ENCODE results near the gene NEK2.
"Not testable (repeated sequence)": the region's sequence is repeated elsewhere in the genome, so short reads cannot be mapped to it uniquely, and the experiment has no call there.

NEK2 gene

GRCh38 chr1:211639475-211640300 lies 35.7 kb downstream of the NEK2 start:
- DNase-seq (ENCODE audit: low read depth): no peak
- TF ChIP-seq POLR2A (IDR thresholded peaks at IDR 0.05; ENCODE audit: extremely low read depth, insufficient read length): no peak
- TF ChIP-seq MAX (IDR thresholded peaks at IDR 0.05; ENCODE audit: low read depth, low read length): no peak
- TF ChIP-seq, protein P1, sequence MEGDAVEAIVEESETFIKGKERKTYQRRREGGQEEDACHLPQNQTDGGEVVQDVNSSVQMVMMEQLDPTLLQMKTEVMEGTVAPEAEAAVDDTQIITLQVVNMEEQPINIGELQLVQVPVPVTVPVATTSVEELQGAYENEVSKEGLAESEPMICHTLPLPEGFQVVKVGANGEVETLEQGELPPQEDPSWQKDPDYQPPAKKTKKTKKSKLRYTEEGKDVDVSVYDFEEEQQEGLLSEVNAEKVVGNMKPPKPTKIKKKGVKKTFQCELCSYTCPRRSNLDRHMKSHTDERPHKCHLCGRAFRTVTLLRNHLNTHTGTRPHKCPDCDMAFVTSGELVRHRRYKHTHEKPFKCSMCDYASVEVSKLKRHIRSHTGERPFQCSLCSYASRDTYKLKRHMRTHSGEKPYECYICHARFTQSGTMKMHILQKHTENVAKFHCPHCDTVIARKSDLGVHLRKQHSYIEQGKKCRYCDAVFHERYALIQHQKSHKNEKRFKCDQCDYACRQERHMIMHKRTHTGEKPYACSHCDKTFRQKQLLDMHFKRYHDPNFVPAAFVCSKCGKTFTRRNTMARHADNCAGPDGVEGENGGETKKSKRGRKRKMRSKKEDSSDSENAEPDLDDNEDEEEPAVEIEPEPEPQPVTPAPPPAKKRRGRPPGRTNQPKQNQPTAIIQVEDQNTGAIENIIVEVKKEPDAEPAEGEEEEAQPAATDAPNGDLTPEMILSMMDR (IDR thresholded peaks at IDR 0.05; ENCODE audit: low read depth, low read length): no peak
- no peak for TF ChIP-seq MYC (IDR thresholded peaks at IDR 0.05; ENCODE audit: low read depth, low read length)
- no peak overlapping the region for H3K4me3 ChIP-seq (ENCODE audit: low read depth, low read length)

- no peak for DNase-seq (ENCODE audit: low read depth)
- TF ChIP-seq, protein P1 (IDR thresholded peaks at IDR 0.05; ENCODE audit: low read depth, low read length): no peak
- TF ChIP-seq MYC (IDR thresholded peaks at IDR 0.05; ENCODE audit: low read depth, low read length) (no peak), MAX (IDR thresholded peaks at IDR 0.05; ENCODE audit: low read depth, low read length) (no peak), POLR2A (IDR thresholded peaks at IDR 0.05; ENCODE audit: extremely low read depth, insufficient read length) (no peak)
Measured at GRCh38 chr1:211638689-211639101, 36.7 kb downstream of the NEK2 start.

DNA sequence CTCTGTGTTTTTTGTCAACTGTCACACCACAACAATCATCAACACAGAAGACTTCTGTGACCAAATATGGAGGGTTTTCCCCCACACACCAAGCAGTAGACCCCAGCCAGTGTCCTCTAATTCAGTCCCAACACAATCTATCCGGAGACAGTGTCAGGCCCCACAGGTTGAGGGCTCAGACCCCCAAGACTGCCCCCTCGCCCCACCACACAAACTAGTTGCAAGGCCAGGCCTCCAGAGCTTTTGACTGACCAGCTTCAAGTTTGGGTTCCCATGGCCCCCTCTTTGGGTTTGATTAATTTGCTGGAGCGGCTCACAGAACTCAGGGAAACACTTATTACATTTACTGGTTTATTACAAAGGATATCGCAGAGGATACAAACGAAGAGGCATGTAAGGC lies 37.2 kb downstream of the NEK2 start:
- H3K4me3 ChIP-seq (ENCODE audit: low read depth, low read length): no peak overlapping the region
- TF ChIP-seq POLR2A (IDR thresholded peaks at IDR 0.05; ENCODE audit: extremely low read depth, insufficient read length): no peak
- TF ChIP-seq, protein P1 (IDR thresholded peaks at IDR 0.05; ENCODE audit: low read depth, low read length): no peak
- TF ChIP-seq MAX (IDR thresholded peaks at IDR 0.05; ENCODE audit: low read depth, low read length): no peak
- no peak for TF ChIP-seq MYC (IDR thresholded peaks at IDR 0.05; ENCODE audit: low read depth, low read length)
- DNase-seq (ENCODE audit: low read depth): no peak

More at GRCh38 chr1:211638689-211639101, 36.7 kb downstream of the NEK2 start:
- H3K4me3 ChIP-seq (ENCODE audit: low read depth, low read length): no peak overlapping the region

- TF ChIP-seq, protein P1 (IDR thresholded peaks at IDR 0.05; ENCODE audit: low read depth, low read length): no peak
- no peak for TF ChIP-seq POLR2A (IDR thresholded peaks at IDR 0.05; ENCODE audit: extremely low read depth, insufficient read length)
- no peak for TF ChIP-seq MAX (IDR thresholded peaks at IDR 0.05; ENCODE audit: low read depth, low read length)
- no peak for TF ChIP-seq MYC (IDR thresholded peaks at IDR 0.05; ENCODE audit: low read depth, low read length)
- DNase-seq (ENCODE audit: low read depth): no peak
Measured at GRCh38 chr1:211637066-211637465, 38.4 kb downstream of the NEK2 start.

DNA sequence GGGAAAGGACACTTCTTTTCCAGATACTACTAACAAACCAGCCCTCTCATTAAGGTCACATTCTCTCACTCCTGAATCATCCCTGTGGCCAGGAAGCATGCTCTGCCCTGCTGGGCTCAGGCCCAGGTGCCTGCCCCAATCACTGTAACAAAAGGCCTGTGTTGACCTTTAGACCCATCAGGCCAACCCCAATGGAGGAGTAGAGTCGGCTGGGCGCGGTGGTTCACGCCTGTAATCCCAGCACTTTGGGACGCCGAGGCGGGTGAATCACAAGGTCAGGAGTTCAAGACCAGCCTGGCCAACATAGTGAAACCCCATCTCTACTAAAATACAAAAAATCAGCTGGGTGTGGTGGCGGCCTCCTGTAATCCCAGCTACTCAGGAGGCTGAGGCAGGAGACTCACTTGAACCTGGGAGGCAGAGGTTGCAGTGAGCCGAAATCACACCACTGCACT lies 38.8 kb downstream of the NEK2 start:
- DNase-seq (ENCODE audit: low read depth); H3K4me3 ChIP-seq (ENCODE audit: low read depth, low read length): not testable (repeated sequence)

More at GRCh38 chr1:211637066-211637465, 38.4 kb downstream of the NEK2 start:
- no peak overlapping the region for H3K4me3 ChIP-seq (ENCODE audit: low read depth, low read length)

- H3K4me3 ChIP-seq (ENCODE audit: low read depth, low read length): no peak overlapping the region
- DNase-seq (ENCODE audit: low read depth): no peak
- no peak for TF ChIP-seq MYC (IDR thresholded peaks at IDR 0.05; ENCODE audit: low read depth, low read length)
Measured at GRCh38 chr1:211635597-211636205, 39.7 kb downstream of the NEK2 start.
